CD4-positive, CD25-positive, alpha-beta regulatory T cell (primary cell): ENCODE measurements around the gene RNF126. TPM values are rescaled to one million over a fixed set of nuclear protein-coding genes. Genes with fewer than 3 reads are reported as not detected.

Experiments used
- ATAC-seq, 2 donors: fragments of 150-1000 bp; cut with Tn5 transposase; one replicate each; pipeline ENCODE4 v1.10.0; 2021; ENCODE audit warnings: low read depth in 2 of 2, moderate number of reproducible peaks in 2 of 2, moderate library complexity in 1 of 2
- DNase-seq, 3 donors: peaks; one replicate each; pipeline versions ENCODE4 v3.0.0 to v3.0.0-alpha.2; 2012 to 2022; ENCODE audit warnings: mixed read lengths in 1 of 3
- H3K27ac ChIP-seq: one replicate; pipeline ENCODE4 v1.7.0; 2013; ENCODE audit warnings: mild to moderate bottlenecking, low read length; ENCODE audit not compliant: insufficient read depth, poor library complexity, severe bottlenecking
- H3K27me3 ChIP-seq: one replicate; pipeline ENCODE4 v1.7.0; 2013; ENCODE audit warnings: low read length; ENCODE audit not compliant: control insufficient read depth, insufficient read depth
- H3K36me3 ChIP-seq: one replicate; pipeline ENCODE4 v1.7.0; 2013; ENCODE audit warnings: mild to moderate bottlenecking, low read length, moderate library complexity; ENCODE audit not compliant: control insufficient read depth, insufficient read depth
- H3K4me1 ChIP-seq: 2 replicates; pipeline ENCODE4 v1.7.0; 2013; ENCODE audit warnings: mild to moderate bottlenecking, low read length; ENCODE audit not compliant: insufficient read depth, control insufficient read depth, poor library complexity, severe bottlenecking
- H3K4me3 ChIP-seq: one replicate; pipeline ENCODE4 v1.7.0; 2013; ENCODE audit warnings: low read depth, mild to moderate bottlenecking, low read length, moderate library complexity
- H3K9me3 ChIP-seq, 2 experiments: 1 replicate in 1 of 2; 2 replicates in 1 of 2; pipeline ENCODE4 v1.7.0; 2013; ENCODE audit warnings: low read length in 2 of 2, mild to moderate bottlenecking in 1 of 2, moderate library complexity in 1 of 2; ENCODE audit not compliant: control insufficient read depth in 2 of 2
- H3K27ac Mint-ChIP-seq, 3 donors: one replicate each; pipeline ENCODE4 v1.8.0; 2020 to 2022; ENCODE audit warnings: mild to moderate bottlenecking in 3 of 3, mixed read lengths in 3 of 3, moderate library complexity in 2 of 3
- H3K27me3 Mint-ChIP-seq: one replicate; pipeline ENCODE4 v1.8.0; 2022; ENCODE audit warnings: mild to moderate bottlenecking, mixed read lengths
- H3K36me3 Mint-ChIP-seq: one replicate; pipeline ENCODE4 v1.8.0; 2020; ENCODE audit warnings: mixed read lengths
- H3K4me1 Mint-ChIP-seq, 4 donors: one replicate each; pipeline ENCODE4 v1.8.0; 2020 to 2022; ENCODE audit warnings: mixed read lengths in 4 of 4, mild to moderate bottlenecking in 1 of 4
- H3K4me3 Mint-ChIP-seq, 4 donors: one replicate each; pipeline ENCODE4 v1.8.0; 2020 to 2022; ENCODE audit warnings: mild to moderate bottlenecking in 4 of 4, mixed read lengths in 4 of 4, moderate library complexity in 3 of 4
- H3K9me3 Mint-ChIP-seq, 7 donors: one replicate each; pipeline ENCODE4 v1.8.0; 2020 to 2022; ENCODE audit warnings: mixed read lengths in 7 of 7, mild to moderate bottlenecking in 3 of 7, moderate library complexity in 2 of 7
- polyA plus RNA-seq, 4 donors: library from polyadenylated mRNA; unstranded; fragments of 300-500 nt; fragmentation: Illumina TruSeq; gene quantifications; one replicate each; pipeline ENCODE4 v1.2.3, GENCODE V29; 2021
- total RNA-seq: library from RNA; stranded (reverse); gene quantifications from one replicate; pipeline ENCODE4 v1.2.3, GENCODE V29; 2022

The RNF126 gene
- total RNA-seq (124 TPM), polyA plus RNA-seq (10 to 100 TPM; 57.2 to 80.8 (median 76.9) TPM)

DNA sequence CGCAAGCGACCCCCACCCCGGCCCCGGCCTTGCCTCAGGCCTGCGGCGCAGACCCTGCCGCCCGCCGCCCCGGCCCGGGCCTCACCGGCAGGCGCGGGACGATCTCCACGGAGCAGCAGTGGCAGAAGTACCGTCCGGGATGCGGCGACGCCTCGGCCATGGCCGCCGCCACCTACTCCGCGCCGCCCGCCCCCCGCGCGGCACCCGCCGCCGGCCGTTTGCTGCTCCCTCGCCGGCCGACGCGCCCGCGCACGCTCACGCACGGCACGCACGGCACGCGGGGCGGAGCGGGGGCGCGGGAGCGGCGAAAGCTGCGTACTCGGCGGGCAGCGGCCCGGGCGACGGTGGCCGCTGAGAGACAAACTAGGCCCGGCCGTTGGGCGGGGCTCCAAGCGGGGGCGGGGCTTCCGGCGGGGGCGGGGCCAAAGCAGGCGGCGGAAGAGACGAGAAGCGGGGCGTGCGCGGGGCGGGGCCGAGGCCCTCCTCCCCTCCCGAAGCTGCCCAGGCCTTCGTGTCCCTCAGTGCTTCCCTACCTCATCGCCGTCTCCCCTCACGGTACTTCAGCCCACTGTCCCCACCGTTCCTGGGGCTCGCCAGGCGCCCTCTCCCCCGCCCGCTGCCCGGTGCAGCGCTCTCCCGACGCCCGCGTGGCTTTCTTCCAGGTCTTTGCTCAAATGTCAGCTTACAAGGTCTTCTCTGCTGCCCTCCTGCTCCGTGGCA lies at the start of gene RNF126:
TSS of gene RNF126 (minus strand) at position 253 of the 720 bp plus-strand sequence. CDS start at position 160, 93 bp downstream.
- Mint-ChIP-seq H3K4me3 (peak within 1 kb of the TSS; percentile 96 to 99 (median 98)), H3K9me3 (peaks cover 0 to 1% (median 0%) of the 10 kb centered on the region in 7 donors), H3K27me3 (peaks cover 25% of the 10 kb centered on the region), H3K27ac (peak within 1 kb of the TSS; percentile 63 to 98 (median 98)), H3K36me3 (no peaks in the 10 kb centered on the region), H3K4me1 (peaks cover 0 to 45% (median 14%) of the 10 kb centered on the region in 4 donors)
- Histone ChIP-seq H3K9me3 (no peaks in the 10 kb centered on the region), H3K27ac (peak within 1 kb of the TSS; percentile 92), H3K36me3 (peaks cover 4% of the 10 kb centered on the region), H3K4me3 (peak within 1 kb of the TSS; percentile 78), H3K27me3 (no peaks in the 10 kb centered on the region), H3K4me1 (peaks cover 53% of the 10 kb centered on the region)
- ATAC-seq (peak; percentile 54 to 63), DNase-seq (peak; percentile 87 to 93 (median 90))

- H3K4me3 ChIP-seq: no peak overlapping the region
Observed at GRCh38 chr19:711254-711653, 48.2 kb upstream of the RNF126 start.

GRCh38 chr19:710767-711166 lies 47.8 kb upstream of the RNF126 start:
- Histone ChIP-seq H3K27me3 (no peaks in the 10 kb centered on the region), H3K27ac (no peak overlapping the region), H3K4me3 (no peak overlapping the region), H3K9me3 (peaks cover 0 to 5% of the 10 kb centered on the region in 2 experiments), H3K36me3 (no peaks in the 10 kb centered on the region), H3K4me1 (no peaks in the 10 kb centered on the region)
- Mint-ChIP-seq H3K27me3 (peaks cover 45% of the 10 kb centered on the region), H3K9me3 (peaks cover 0 to 9% (median 2%) of the 10 kb centered on the region in 7 donors), H3K36me3 (no peaks in the 10 kb centered on the region), H3K27ac (no peak overlapping the region), H3K4me1 (peaks cover 0 to 2% (median 0%) of the 10 kb centered on the region in 4 donors), H3K4me3 (peak overlapping the region in 1 of 4 donors; percentile 8)
- ATAC-seq (no peak), DNase-seq (no peak)

More at GRCh38 chr19:711254-711653, 48.2 kb upstream of the RNF126 start:
- Mint-ChIP-seq H3K27ac (no peak overlapping the region), H3K36me3 (no peaks in the 10 kb centered on the region), H3K4me1 (peaks cover 0 to 2% (median 0%) of the 10 kb centered on the region in 4 donors), H3K4me3 (peak overlapping the region in 1 of 4 donors; percentile 32), H3K9me3 (peaks cover 0 to 10% (median 2%) of the 10 kb centered on the region in 7 donors), H3K27me3 (peaks cover 47% of the 10 kb centered on the region)
- Histone ChIP-seq H3K4me1 (no peaks in the 10 kb centered on the region), H3K36me3 (no peaks in the 10 kb centered on the region), H3K27ac (no peak overlapping the region), H3K9me3 (peaks cover 0 to 5% of the 10 kb centered on the region in 2 experiments), H3K27me3 (no peaks in the 10 kb centered on the region)
- DNase-seq (no peak), ATAC-seq (no peak)

DNA sequence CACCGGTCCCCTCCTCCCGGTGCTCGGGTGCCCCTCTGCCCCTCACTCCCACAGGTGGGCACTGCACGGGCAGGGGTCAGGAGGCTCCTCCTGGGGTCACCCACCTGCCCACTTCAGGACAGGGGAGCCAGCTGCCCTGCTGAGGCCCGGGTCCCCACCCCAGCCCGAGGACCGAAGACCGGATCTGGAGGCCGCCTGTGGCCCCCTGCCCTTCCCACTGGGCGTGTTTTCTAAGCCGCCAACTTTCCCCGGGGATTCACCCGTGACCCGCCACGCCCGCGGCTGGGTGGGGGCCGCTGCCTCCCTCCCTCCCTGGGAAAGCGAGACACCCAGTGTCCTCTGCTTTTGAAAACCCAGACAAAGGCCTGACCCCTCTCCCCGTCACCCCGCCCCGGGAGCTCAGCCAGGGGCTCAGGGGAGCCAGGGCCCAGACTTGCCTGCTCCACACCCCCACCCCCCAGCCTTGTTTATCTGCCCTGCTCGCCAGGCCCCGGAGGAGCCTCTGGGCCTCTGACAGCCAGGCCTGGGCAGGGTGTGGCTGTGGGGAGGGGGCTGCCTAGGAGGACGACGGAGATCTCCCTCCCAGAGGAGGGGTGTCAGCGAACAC lies 47.1 kb upstream of the RNF126 start:
- peaks cover 0 to 2% (median 0%) of the 10 kb centered on the region in 7 donors for H3K9me3 Mint-ChIP-seq
- no peak overlapping the region for H3K4me3 Mint-ChIP-seq
- no peak overlapping the region for H3K4me3 ChIP-seq

DNA sequence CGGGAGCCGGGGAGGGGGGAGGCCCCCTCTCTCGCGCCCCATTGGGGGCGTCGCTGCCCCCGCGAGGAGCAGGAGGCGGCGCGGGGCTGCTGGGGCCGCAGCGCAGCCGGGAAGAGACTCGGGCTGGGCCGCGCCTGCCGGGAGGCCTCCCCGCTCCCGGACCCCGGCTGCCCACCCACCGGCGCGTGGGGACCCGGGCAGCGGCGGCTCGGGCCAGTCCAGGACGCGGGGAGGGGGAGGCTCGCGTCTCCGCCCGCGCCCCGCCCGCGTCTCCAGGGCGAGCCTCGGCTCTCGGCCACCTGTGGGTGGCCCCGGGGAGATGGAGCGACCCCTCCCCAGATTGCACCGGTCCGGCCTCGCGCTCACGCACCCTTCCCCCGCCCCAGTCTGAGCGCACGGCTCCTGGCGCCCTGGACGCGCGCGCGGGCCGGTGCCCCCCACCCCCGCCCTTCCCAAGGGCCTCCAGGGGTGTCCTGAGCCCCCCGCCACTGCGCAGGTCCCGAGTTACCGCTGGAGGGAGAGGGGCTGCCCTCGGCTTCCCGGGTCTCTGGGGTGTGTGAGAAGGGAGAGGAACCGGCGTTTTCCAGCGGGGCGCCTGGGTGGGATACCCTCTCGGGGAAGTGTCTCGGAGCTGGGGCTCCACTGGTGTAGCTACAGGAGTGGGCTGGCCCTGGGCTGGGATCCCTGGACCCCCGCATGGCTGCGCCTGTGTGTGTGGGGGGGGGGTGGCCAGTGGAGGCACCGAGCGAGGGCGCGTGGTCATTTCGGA lies 46.4 kb upstream of the RNF126 start:
- Mint-ChIP-seq H3K36me3 (no peaks in the 10 kb centered on the region), H3K27ac (no peak overlapping the region), H3K4me3 (no peak overlapping the region), H3K4me1 (peaks cover 0 to 8% (median 2%) of the 10 kb centered on the region in 4 donors), H3K27me3 (peaks cover 38% of the 10 kb centered on the region), H3K9me3 (peaks cover 0 to 2% (median 0%) of the 10 kb centered on the region in 7 donors)
- Histone ChIP-seq H3K4me3 (no peak overlapping the region), H3K27me3 (no peaks in the 10 kb centered on the region), H3K27ac (no peak overlapping the region), H3K9me3 (no peaks in the 10 kb centered on the region), H3K4me1 (peaks cover 4% of the 10 kb centered on the region), H3K36me3 (no peaks in the 10 kb centered on the region)
- DNase-seq: no peak
- ATAC-seq: no peak

More for the DNA sequence above, 47.1 kb upstream of the RNF126 start:
- ATAC-seq (no peak), DNase-seq (no peak)
- Mint-ChIP-seq H3K27ac (no peak overlapping the region), H3K4me1 (peaks cover 0 to 5% (median 2%) of the 10 kb centered on the region in 4 donors), H3K27me3 (peaks cover 38% of the 10 kb centered on the region), H3K36me3 (no peaks in the 10 kb centered on the region)
- Histone ChIP-seq H3K4me1 (no peaks in the 10 kb centered on the region), H3K27me3 (no peaks in the 10 kb centered on the region), H3K9me3 (no peaks in the 10 kb centered on the region), H3K36me3 (no peaks in the 10 kb centered on the region), H3K27ac (no peak overlapping the region)

DNA sequence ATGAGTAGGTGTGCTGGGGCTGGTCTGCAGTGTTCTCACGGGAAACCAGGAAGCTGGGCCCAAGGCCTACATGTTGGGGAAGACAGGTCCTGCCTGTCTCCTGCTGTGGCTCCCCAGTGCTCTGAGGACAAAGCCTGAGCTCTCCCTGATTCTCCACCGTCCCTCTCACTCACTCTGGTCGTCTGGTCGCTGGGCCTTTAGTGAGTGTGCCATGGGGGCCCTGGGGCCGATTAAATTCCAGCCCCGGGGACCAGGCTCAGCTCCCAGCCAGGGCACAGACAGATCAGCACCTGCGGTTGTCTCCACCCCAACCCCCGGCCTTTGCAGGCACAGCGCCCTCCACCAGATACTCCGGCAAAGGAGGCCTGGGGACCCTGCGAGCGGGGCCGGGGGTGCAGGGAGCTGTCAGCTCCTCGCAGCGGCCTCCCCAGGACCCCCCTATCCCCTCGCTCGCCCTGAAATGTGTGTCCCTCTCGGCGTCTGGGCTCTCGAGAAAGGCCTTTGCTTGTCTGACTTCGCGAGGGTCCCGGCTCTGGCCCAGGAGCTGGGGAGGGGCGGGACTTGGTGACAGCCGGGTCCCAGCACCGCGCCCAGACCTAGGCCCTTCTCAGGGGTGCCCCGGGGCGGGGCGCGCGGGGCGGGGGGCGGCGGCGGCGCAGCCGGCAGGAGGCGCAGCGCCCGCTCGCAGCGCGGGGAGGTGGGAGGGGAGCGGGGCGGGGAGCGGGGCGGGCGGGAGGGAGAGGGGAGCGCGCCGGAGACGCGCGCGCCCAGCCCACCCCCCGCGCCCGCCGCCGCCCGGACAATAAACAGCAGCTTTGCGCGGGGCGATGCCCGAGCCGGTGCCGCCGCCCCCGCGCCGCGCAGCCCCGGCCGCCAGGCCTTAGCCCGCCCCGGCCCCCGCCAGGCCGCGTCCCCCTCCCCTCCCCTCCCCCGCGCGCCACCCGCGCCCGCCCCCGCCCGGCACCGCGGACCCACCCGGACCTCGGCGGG lies 45.4 kb upstream of the RNF126 start, which contains the start of gene PALM:
TSS of gene PALM (plus strand) at position 782 of the 990 bp plus-strand sequence. CDS start 212 bp downstream, outside the sequence.
- no peaks in the 10 kb centered on the region for H3K27me3 ChIP-seq
- DNase-seq: no peak
- H3K27ac Mint-ChIP-seq: no peak within 1 kb of the TSS

More for the DNA sequence above, 45.4 kb upstream of the RNF126 start, which contains the start of gene PALM:
- Histone ChIP-seq H3K36me3 (no peaks in the 10 kb centered on the region), H3K4me3 (no peak within 1 kb of the TSS), H3K4me1 (peaks cover 13% of the 10 kb centered on the region), H3K9me3 (no peaks in the 10 kb centered on the region), H3K27ac (no peak within 1 kb of the TSS)
- Mint-ChIP-seq H3K36me3 (no peaks in the 10 kb centered on the region), H3K4me3 (no peak within 1 kb of the TSS), H3K9me3 (peaks cover 0 to 2% (median 0%) of the 10 kb centered on the region in 7 donors), H3K4me1 (peaks cover 0 to 9% (median 2%) of the 10 kb centered on the region in 4 donors), H3K27me3 (peaks cover 34% of the 10 kb centered on the region)
- ATAC-seq: no peak
